IMR-90 (cell line): ENCODE measurements around the gene CHD3. TPM values are rescaled to one million over a fixed set of nuclear protein-coding genes. Genes with fewer than 3 reads are reported as not detected.

Source experiments
- ATAC-seq: fragments of 200-7000 bp; cut with Tn5 transposase; 2 replicates; pipeline ENCODE4 v1.9.1; 2020; ENCODE audit warnings: low read depth, mild to moderate bottlenecking, moderate library complexity
- BruUV-seq: library from RNA; stranded (reverse); fragments of 400-500 nt; replicated peaks from 2 replicates; lab custom pipeline; 2021; lab: Mats Ljungman, UMichigan
- CTCF ChIA-PET: fragments of 300-600 bp; formaldehyde crosslinking; extraction: SDS; loops from one replicate; lab custom pipeline; 2021; ENCODE audit warnings: antibody characterized with exemption; lab: Yijun Ruan, JAX
- POLR2A ChIA-PET: fragments of 300-600 bp; sonication (Branson Sonifier 250); formaldehyde crosslinking; loops from one replicate; lab custom pipeline; 2022; ENCODE audit warnings: antibody characterized with exemption; ENCODE audit not compliant: unreplicated experiment; lab: Charles Lee
- DNase-seq: peaks from one replicate; pipeline ENCODE4 v3.0.0; 2013
- H2AFZ ChIP-seq: replicated peaks from 2 replicates; pipeline ENCODE3; 2013; ENCODE audit warnings: low read length, mild to moderate bottlenecking; ENCODE audit not compliant: poor library complexity
- H2AK5ac ChIP-seq: 2 replicates; pipeline ENCODE4 v1.6.1; 2013; ENCODE audit warnings: low read depth, low read length, inconsistent platforms
- H2AK9ac ChIP-seq: replicated peaks from 2 replicates; pipeline ENCODE3; 2013; ENCODE audit warnings: mild to moderate bottlenecking, low read depth, low read length, moderate library complexity; ENCODE audit not compliant: poor library complexity
- H2BK120ac ChIP-seq: 2 replicates; pipeline ENCODE4 v1.6.1; 2013; ENCODE audit warnings: low read depth, low read length, inconsistent platforms
- H2BK15ac ChIP-seq: 3 replicates; pipeline ENCODE4 v1.6.1; 2013; ENCODE audit warnings: low read depth, low read length, inconsistent platforms
- H2BK20ac ChIP-seq: 2 replicates; pipeline ENCODE4 v1.6.1; 2013; ENCODE audit warnings: low read depth, mild to moderate bottlenecking, inconsistent platforms, low read length, moderate library complexity
- H2BK5ac ChIP-seq: 2 replicates; pipeline ENCODE4 v1.6.1; 2013; ENCODE audit warnings: mild to moderate bottlenecking, low read depth, low read length, inconsistent platforms; ENCODE audit not compliant: poor library complexity, severe bottlenecking
- H3K14ac ChIP-seq: replicated peaks from 2 replicates; pipeline ENCODE4 v1.6.1; 2013; ENCODE audit warnings: low read depth, low read length, inconsistent platforms
- H3K18ac ChIP-seq: 2 replicates; pipeline ENCODE4 v1.6.1; 2013; ENCODE audit warnings: low read depth, low read length, control low read depth
- H3K23ac ChIP-seq: 2 replicates; pipeline ENCODE4 v1.6.1; 2013; ENCODE audit warnings: low read depth, low read length, inconsistent platforms
- H3K27ac ChIP-seq: 2 replicates; pipeline ENCODE4 v1.5.1; 2013; ENCODE audit warnings: mild to moderate bottlenecking, control low read depth, low read length; ENCODE audit not compliant: insufficient read depth
- H3K27me3 ChIP-seq: 2 replicates; pipeline ENCODE4 v1.6.1; 2013; ENCODE audit warnings: low read length; ENCODE audit not compliant: control insufficient read depth, insufficient read depth
- H3K36me3 ChIP-seq: 2 replicates; pipeline ENCODE4 v1.6.1; 2013; ENCODE audit warnings: low read length, mixed read lengths; ENCODE audit not compliant: control insufficient read depth, insufficient read depth
- H3K4ac ChIP-seq: 2 replicates; pipeline ENCODE4 v1.6.1; 2013; ENCODE audit warnings: low read depth, low read length, inconsistent platforms
- H3K4me1 ChIP-seq: 2 replicates; pipeline ENCODE4 v1.6.1; 2013; ENCODE audit warnings: low read length, mixed read lengths; ENCODE audit not compliant: control insufficient read depth, insufficient read depth
- H3K4me2 ChIP-seq: 2 replicates; pipeline ENCODE4 v1.6.1; 2013; ENCODE audit warnings: low read depth, mild to moderate bottlenecking, control low read depth, low read length, moderate library complexity
- H3K4me3 ChIP-seq: 2 replicates; pipeline ENCODE4 v1.5.1; 2013; ENCODE audit warnings: low read depth, mild to moderate bottlenecking, control low read depth, low read length, moderate library complexity; ENCODE audit not compliant: insufficient read depth
- H3K56ac ChIP-seq: 2 replicates; pipeline ENCODE4 v1.6.1; 2013; ENCODE audit warnings: low read length, inconsistent platforms; ENCODE audit not compliant: insufficient read depth; ENCODE audit errors: extremely low read depth
- H3K79me1 ChIP-seq, 2 experiments: 2 replicates each; pipeline ENCODE4 v1.6.1; 2013; ENCODE audit warnings: low read length in 2 of 2, inconsistent platforms in 1 of 2, low read depth in 1 of 2
- H3K9ac ChIP-seq: 2 replicates; pipeline ENCODE4 v1.6.1; 2013; ENCODE audit warnings: low read depth, low read length, control low read depth
- H3K9me1 ChIP-seq: 2 replicates; pipeline ENCODE4 v1.6.1; 2013; ENCODE audit warnings: low read length, inconsistent platforms; ENCODE audit not compliant: insufficient read depth
- H3K9me3 ChIP-seq: 2 replicates; pipeline ENCODE4 v1.6.1; 2013; ENCODE audit warnings: low read length; ENCODE audit not compliant: control insufficient read depth, insufficient read depth
- H4K20me1 ChIP-seq: 2 replicates; pipeline ENCODE4 v1.6.1; 2013; ENCODE audit warnings: low read length, inconsistent platforms; ENCODE audit not compliant: insufficient read depth
- H4K5ac ChIP-seq: 2 replicates; pipeline ENCODE4 v1.6.1; 2013; ENCODE audit warnings: mild to moderate bottlenecking, low read depth, low read length, control low read depth
- H4K8ac ChIP-seq, 2 experiments: 2 replicates each; pipeline ENCODE4 v1.6.1; 2013; ENCODE audit warnings: low read depth in 2 of 2, low read length in 2 of 2, control low read depth in 1 of 2, inconsistent platforms in 1 of 2
- H4K91ac ChIP-seq: 2 replicates; pipeline ENCODE4 v1.6.1; 2013; ENCODE audit warnings: low read depth, low read length, inconsistent platforms; ENCODE audit not compliant: insufficient read depth
- BHLHE40 ChIP-seq: fragments of 150-350 bp; IDR thresholded peaks from 2 replicates; pipeline ENCODE4 v1.6.1; 2016; ENCODE audit warnings: mild to moderate bottlenecking, low read depth, low read length
- CHD1 ChIP-seq: IDR thresholded peaks from 2 replicates; pipeline ENCODE4 v1.6.1; 2012; ENCODE audit warnings: low read depth, low read length, improper control_type of control experiment
- RCOR1 ChIP-seq: IDR thresholded peaks from 2 replicates; pipeline ENCODE4 v1.6.1; 2012; ENCODE audit warnings: mild to moderate bottlenecking, low read length, improper control_type of control experiment; ENCODE audit not compliant: insufficient replicate concordance
- WGBS, 2 experiments: methylation state at CpG; one replicate each; pipeline versions ENCODE4 v1.1.5 to v1.1.7; 2013; ENCODE audit warnings: missing lambda C conversion rate in 2 of 2; ENCODE audit not compliant: insufficient read length in 1 of 2; ENCODE audit errors: extremely low coverage in 2 of 2; 5-methylcytosine and 5-hydroxymethylcytosine counted together
- dilution Hi-C: fragments of 300-500 bp; cut with HindIII; formaldehyde crosslinking; loops from one replicate; pipeline ENCODE4 v1.14.3; 2018; ENCODE audit warnings: low sequenced_read_pairs; ENCODE audit not compliant: unreplicated experiment
- in situ Hi-C: fragments of 300-500 bp; cut with MboI; formaldehyde crosslinking; loops from 3 replicates; pipeline ENCODE4 v1.14.3; 2019; ENCODE audit warnings: low sequenced_read_pairs, inconsistent platforms, mixed read lengths
- intact Hi-C: fragments of 100-400 bp; cut with micrococcal nuclease; formaldehyde crosslinking; loops from 2 replicates; pipeline ENCODE4 v1.10.0; 2022
- polyA plus RNA-seq, 3 experiments: library from polyadenylated mRNA; depleted of rRNA; stranded (reverse); fragments of >200 nt; gene quantifications; 2 replicates each; pipeline ENCODE4 v1.2.3, GENCODE V29; 2012; ENCODE audit warnings: low replicate concordance in 1 of 3
- total RNA-seq: library from RNA; depleted of rRNA; stranded (reverse); fragments of >200 nt; gene quantifications from 2 replicates; pipeline ENCODE4 v1.2.3, GENCODE V29; 2012
- TF ChIP-seq, protein P1 (sequence below): conservative IDR thresholded peaks from 2 replicates; pipeline ENCODE4 v1.5.1; 2012; ENCODE audit warnings: mild to moderate bottlenecking, low read depth, low read length, improper control_type of control experiment

CHD3 gene
- total and polyA plus RNA-seq, 2 of the 4 experiments (the other 2 are of a cell fraction) = 65.4 to 78.1 TPM

DNA sequence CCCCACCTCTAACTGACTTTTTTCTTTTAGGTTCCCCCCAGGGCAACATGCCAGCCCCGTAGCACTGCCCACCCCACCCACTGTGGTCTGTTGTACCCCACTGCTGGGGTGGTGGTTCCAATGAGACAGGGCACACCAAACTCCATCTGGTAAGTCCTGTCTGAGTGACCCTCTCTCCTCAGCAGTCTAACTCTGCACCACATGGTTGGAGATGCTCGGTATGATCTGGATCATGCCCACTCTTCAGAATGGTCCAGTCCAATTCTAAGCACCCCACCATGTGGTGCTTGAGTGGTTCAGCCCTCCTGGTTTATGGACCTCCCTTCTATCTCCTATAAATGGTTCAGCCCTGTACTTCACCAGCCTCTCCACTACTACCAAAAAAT is 48.7 kb upstream of the CHD3 start:
- WGBS, 2 experiments = 57% methylated on average over 1 of the region's 2 CpGs; no CpG with 5 or more reads in 1 of the 2 experiments
- H2BK20ac ChIP-seq = no peak overlapping the region
- no peak overlapping the region for H2AK9ac ChIP-seq
- no peak overlapping the region; the same call in 1 of the 2 replicates for H3K4me2 ChIP-seq
- ATAC-seq (no peak), DNase-seq (peak; percentile 55)
- no peak overlapping the region for H3K56ac ChIP-seq
- peak overlapping the region; percentile 2; the same call in 1 of the 2 replicates for H3K23ac ChIP-seq
- H2AK5ac ChIP-seq = 0 out of 2 replicates have a peak overlapping the region, but pooled peaks have one; percentile 17
- H4K20me1 ChIP-seq = peaks cover 62% of the 10 kb centered on the region
- no peak overlapping the region for H3K9ac ChIP-seq
- H3K4me1 ChIP-seq = peaks cover 19% of the 10 kb centered on the region
- no peak overlapping the region for H3K4ac ChIP-seq
- H3K27ac ChIP-seq = no peak overlapping the region
- no peak overlapping the region for H4K8ac ChIP-seq
- H3K9me1 ChIP-seq = peaks cover 9% of the 10 kb centered on the region; the same call in 1 of the 2 replicates
- TF ChIP-seq BHLHE40 (peak; percentile 87), CHD1 (peak; percentile 87; the same call in 1 of the 2 replicates), RCOR1 (no peak)
- TF ChIP-seq, protein P1, sequence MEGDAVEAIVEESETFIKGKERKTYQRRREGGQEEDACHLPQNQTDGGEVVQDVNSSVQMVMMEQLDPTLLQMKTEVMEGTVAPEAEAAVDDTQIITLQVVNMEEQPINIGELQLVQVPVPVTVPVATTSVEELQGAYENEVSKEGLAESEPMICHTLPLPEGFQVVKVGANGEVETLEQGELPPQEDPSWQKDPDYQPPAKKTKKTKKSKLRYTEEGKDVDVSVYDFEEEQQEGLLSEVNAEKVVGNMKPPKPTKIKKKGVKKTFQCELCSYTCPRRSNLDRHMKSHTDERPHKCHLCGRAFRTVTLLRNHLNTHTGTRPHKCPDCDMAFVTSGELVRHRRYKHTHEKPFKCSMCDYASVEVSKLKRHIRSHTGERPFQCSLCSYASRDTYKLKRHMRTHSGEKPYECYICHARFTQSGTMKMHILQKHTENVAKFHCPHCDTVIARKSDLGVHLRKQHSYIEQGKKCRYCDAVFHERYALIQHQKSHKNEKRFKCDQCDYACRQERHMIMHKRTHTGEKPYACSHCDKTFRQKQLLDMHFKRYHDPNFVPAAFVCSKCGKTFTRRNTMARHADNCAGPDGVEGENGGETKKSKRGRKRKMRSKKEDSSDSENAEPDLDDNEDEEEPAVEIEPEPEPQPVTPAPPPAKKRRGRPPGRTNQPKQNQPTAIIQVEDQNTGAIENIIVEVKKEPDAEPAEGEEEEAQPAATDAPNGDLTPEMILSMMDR = no peak
- no peak overlapping the region for H2BK120ac ChIP-seq
- H3K4me3 ChIP-seq = no peak overlapping the region
- H3K9me3 ChIP-seq = no peaks in the 10 kb centered on the region
- POLR2A ChIA-PET = no interaction called here
- in situ Hi-C loops (no loop called here), dilution Hi-C loops (no loop called here), intact Hi-C loops (loop anchor here (5.0 kb wide), 2 partner anchors 268 to 488 kb away; partner anchors contain the start of gene KCTD11)
- CTCF ChIA-PET = no interaction called here
- H2AFZ ChIP-seq = no peak overlapping the region
- H4K91ac ChIP-seq = no peak overlapping the region
- no peak overlapping the region for H3K14ac ChIP-seq
- BruUV-seq = no TSS peak
- H3K79me1 ChIP-seq = peaks cover 19 to 72% of the 10 kb centered on the region in 2 experiments
- no peak overlapping the region for H3K18ac ChIP-seq
- peaks cover 8% of the 10 kb centered on the region; the same call in 1 of the 2 replicates for H3K36me3 ChIP-seq
- no peaks in the 10 kb centered on the region for H3K27me3 ChIP-seq
- H2BK15ac ChIP-seq = no peak overlapping the region
- H2BK5ac ChIP-seq = no peak overlapping the region
- no peak overlapping the region for H4K5ac ChIP-seq
